K562 (cell line): ENCODE measurements around the gene EMILIN3. TPM values are rescaled to one million over a fixed set of nuclear protein-coding genes. Genes with fewer than 3 reads are reported as not detected.
A peak's percentile ranks its signal among the peaks of the same experiment; 100 is the strongest.

ENCODE experiments used
- CC2D1A ChIP-seq: fragments of 450-650 bp; IDR thresholded peaks from 2 replicates; pipeline ENCODE4 v1.6.1; 2017; ENCODE audit warnings: mild to moderate bottlenecking
- CXXC5 ChIP-seq: fragments of 250-450 bp; sonication (Bioruptor Pico); IDR thresholded peaks from 2 replicates; pipeline ENCODE4 v1.8.0; 2022; ENCODE audit warnings: inconsistent platforms, mild to moderate bottlenecking, moderate library complexity
- ELF4 ChIP-seq: fragments of 450-650 bp; formaldehyde crosslinking; IDR thresholded peaks from 2 replicates; pipeline ENCODE4 v1.4.0; 2022; ENCODE audit warnings: missing genetic modification characterization
- HBP1 ChIP-seq: fragments of 450-650 bp; formaldehyde crosslinking; IDR thresholded peaks from 2 replicates; pipeline ENCODE4 v1.4.0; 2022; ENCODE audit warnings: missing genetic modification characterization
- HIVEP1 ChIP-seq: fragments of 250-450 bp; sonication (Bioruptor Pico); IDR thresholded peaks from 2 replicates; pipeline ENCODE4 v1.4.0; 2020; ENCODE audit warnings: mild to moderate bottlenecking
- MEF2D ChIP-seq: conservative IDR thresholded peaks from 2 replicates; pipeline ENCODE4 v1.6.1; 2016; ENCODE audit warnings: low read depth, missing genetic modification characterization, missing compliant biosample characterization
- MTA2 ChIP-seq: fragments of 450-650 bp; IDR thresholded peaks from 2 replicates; pipeline ENCODE4 v1.6.1; 2016; ENCODE audit warnings: low read depth
- NR2C1 ChIP-seq, 2 experiments: fragments of 450-650 bp; IDR thresholded peaks; 2 replicates each; pipeline ENCODE4 v1.6.1; 2017; ENCODE audit warnings: mild to moderate bottlenecking in 2 of 2, antibody characterized with exemption in 1 of 2, inconsistent platforms in 1 of 2, missing compliant biosample characterization in 1 of 2, missing genetic modification characterization in 1 of 2
- POLR2A ChIP-seq: fragments of 450-650 bp; conservative IDR thresholded peaks from 2 replicates; pipeline ENCODE4 v1.6.1; 2016
- RAD21 ChIP-seq, 2 experiments: fragments of 250-450 bp in 1 of 2; fragments of 450-650 bp in 1 of 2; sonication (Bioruptor Pico) in 1 of 2; formaldehyde crosslinking in 1 of 2; IDR thresholded peaks in 1 of 2; conservative IDR thresholded peaks in 1 of 2; 2 replicates each; pipeline versions ENCODE4 v1.4.0 to v1.8.0; 2020 to 2022; ENCODE audit warnings: mild to moderate bottlenecking in 2 of 2, moderate library complexity in 1 of 2
- TCF7L2 ChIP-seq: fragments of 150-350 bp; IDR thresholded peaks from 2 replicates; pipeline ENCODE4 v1.6.1; 2016; ENCODE audit warnings: low read depth, mild to moderate bottlenecking, low read length, moderate library complexity
- THRA ChIP-seq: fragments of 450-650 bp; IDR thresholded peaks from 2 replicates; pipeline ENCODE4 v1.6.1; 2017; ENCODE audit warnings: mild to moderate bottlenecking, moderate library complexity
- YBX1 ChIP-seq: fragments of 450-650 bp; IDR thresholded peaks from 2 replicates; pipeline ENCODE4 v1.7.1; 2016; ENCODE audit warnings: mild to moderate bottlenecking
- ZBTB8A ChIP-seq: fragments of 450-650 bp; IDR thresholded peaks from 2 replicates; pipeline ENCODE4 v1.6.1; 2018; ENCODE audit warnings: mild to moderate bottlenecking, moderate library complexity; ENCODE audit not compliant: partially characterized antibody
- ZNF668 ChIP-seq: fragments of 250-450 bp; sonication (Bioruptor Pico); IDR thresholded peaks from 2 replicates; pipeline ENCODE4 v1.8.0; 2022; ENCODE audit warnings: mild to moderate bottlenecking, inconsistent platforms
- polyA plus RNA-seq, 8 experiments: library from polyadenylated mRNA; depleted of rRNA in 4 of 8; stranded (reverse) in 5 of 8; unstranded in 3 of 8; fragments of >200 nt; fragmentation: Nextera tagmentation in 2 of 8; fragmentation: Illumina TruSeq in 1 of 8; extraction: Ambion mirVana in 2 of 8; extraction: Trizol in 1 of 8; gene quantifications; 2 replicates each; pipeline versions ENCODE4 v1.2.1 to v1.2.3, GENCODE V29; 2011 to 2014; ENCODE audit warnings: inconsistent platforms in 1 of 8, missing spikeins in 1 of 8
- total RNA-seq, 7 experiments: library from RNA; depleted of rRNA in 6 of 7; stranded (reverse); fragments of >200 nt in 6 of 7; fragmentation: Illumina TruSeq in 2 of 7; extraction: Trizol in 2 of 7; gene quantifications; 2 replicates each; pipeline versions ENCODE4 v1.2.1 to v1.2.3, GENCODE V29; 2011 to 2021; ENCODE audit warnings: low replicate concordance in 1 of 7
- TF ChIP-seq, protein P1 (sequence below), 2 experiments: fragments of 450-650 bp; IDR thresholded peaks; 2 replicates each; pipeline ENCODE4 v1.6.1; 2018; ENCODE audit warnings: mild to moderate bottlenecking in 2 of 2, low read depth in 1 of 2; ENCODE audit not compliant: partially characterized antibody in 2 of 2
- TF ChIP-seq, protein P2 (sequence below): fragments of 450-650 bp; IDR thresholded peaks from one replicate; pipeline ENCODE4 v1.6.1; 2018; ENCODE audit warnings: mild to moderate bottlenecking, moderate library complexity; ENCODE audit not compliant: partially characterized antibody
- TF ChIP-seq, protein P3 (sequence below): fragments of 250-450 bp; sonication (Bioruptor Pico); IDR thresholded peaks from 2 replicates; pipeline ENCODE4 v1.9.0; 2021; ENCODE audit warnings: mild to moderate bottlenecking

EMILIN3 gene
- total and polyA plus RNA-seq, 9 of the 15 experiments (the other 6 are each of a cell fraction or from before 2014, with no cell fraction given): 0.01 to 0.07 TPM; not detected in 7

- peak; percentile 19 for TF ChIP-seq CXXC5 (CRISPR knock-in tag)
- TF ChIP-seq ZBTB8A: no peak
- TF ChIP-seq HIVEP1 (CRISPR knock-in tag): no peak
- TF ChIP-seq, protein P1, sequence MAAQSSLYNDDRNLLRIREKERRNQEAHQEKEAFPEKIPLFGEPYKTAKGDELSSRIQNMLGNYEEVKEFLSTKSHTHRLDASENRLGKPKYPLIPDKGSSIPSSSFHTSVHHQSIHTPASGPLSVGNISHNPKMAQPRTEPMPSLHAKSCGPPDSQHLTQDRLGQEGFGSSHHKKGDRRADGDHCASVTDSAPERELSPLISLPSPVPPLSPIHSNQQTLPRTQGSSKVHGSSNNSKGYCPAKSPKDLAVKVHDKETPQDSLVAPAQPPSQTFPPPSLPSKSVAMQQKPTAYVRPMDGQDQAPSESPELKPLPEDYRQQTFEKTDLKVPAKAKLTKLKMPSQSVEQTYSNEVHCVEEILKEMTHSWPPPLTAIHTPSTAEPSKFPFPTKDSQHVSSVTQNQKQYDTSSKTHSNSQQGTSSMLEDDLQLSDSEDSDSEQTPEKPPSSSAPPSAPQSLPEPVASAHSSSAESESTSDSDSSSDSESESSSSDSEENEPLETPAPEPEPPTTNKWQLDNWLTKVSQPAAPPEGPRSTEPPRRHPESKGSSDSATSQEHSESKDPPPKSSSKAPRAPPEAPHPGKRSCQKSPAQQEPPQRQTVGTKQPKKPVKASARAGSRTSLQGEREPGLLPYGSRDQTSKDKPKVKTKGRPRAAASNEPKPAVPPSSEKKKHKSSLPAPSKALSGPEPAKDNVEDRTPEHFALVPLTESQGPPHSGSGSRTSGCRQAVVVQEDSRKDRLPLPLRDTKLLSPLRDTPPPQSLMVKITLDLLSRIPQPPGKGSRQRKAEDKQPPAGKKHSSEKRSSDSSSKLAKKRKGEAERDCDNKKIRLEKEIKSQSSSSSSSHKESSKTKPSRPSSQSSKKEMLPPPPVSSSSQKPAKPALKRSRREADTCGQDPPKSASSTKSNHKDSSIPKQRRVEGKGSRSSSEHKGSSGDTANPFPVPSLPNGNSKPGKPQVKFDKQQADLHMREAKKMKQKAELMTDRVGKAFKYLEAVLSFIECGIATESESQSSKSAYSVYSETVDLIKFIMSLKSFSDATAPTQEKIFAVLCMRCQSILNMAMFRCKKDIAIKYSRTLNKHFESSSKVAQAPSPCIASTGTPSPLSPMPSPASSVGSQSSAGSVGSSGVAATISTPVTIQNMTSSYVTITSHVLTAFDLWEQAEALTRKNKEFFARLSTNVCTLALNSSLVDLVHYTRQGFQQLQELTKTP (IDR thresholded peaks at IDR 0.05; ENCODE audit: low read depth in 1 of 2, partially characterized antibody in 2 of 2): no peak
- TF ChIP-seq CC2D1A: 0 out of 2 replicates have a peak, but pooled peaks have one; percentile 49
- TF ChIP-seq RAD21 (CRISPR knock-in tag; conservative IDR thresholded peaks at IDR 0.05 in 1 of 2, IDR thresholded peaks at IDR 0.05 in 1 of 2): peak; percentile 54 to 75
- no peak for TF ChIP-seq HBP1 (CRISPR knock-in tag)
- TF ChIP-seq ELF4 (CRISPR knock-in tag): peak; percentile 87
- TF ChIP-seq, protein P2, sequence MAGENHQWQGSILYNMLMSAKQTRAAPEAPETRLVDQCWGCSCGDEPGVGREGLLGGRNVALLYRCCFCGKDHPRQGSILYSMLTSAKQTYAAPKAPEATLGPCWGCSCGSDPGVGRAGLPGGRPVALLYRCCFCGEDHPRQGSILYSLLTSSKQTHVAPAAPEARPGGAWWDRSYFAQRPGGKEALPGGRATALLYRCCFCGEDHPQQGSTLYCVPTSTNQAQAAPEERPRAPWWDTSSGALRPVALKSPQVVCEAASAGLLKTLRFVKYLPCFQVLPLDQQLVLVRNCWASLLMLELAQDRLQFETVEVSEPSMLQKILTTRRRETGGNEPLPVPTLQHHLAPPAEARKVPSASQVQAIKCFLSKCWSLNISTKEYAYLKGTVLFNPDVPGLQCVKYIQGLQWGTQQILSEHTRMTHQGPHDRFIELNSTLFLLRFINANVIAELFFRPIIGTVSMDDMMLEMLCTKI: no peak
- no peak for TF ChIP-seq THRA
- TF ChIP-seq TCF7L2: no peak
- TF ChIP-seq MEF2D (tag): no peak
- TF ChIP-seq ZNF668: no peak
- TF ChIP-seq NR2C1 (IDR thresholded peaks at IDR 0.05): peak; percentile 85
- TF ChIP-seq NR2C1 (tag; IDR thresholded peaks at IDR 0.05): peak; percentile 88
- TF ChIP-seq, protein P3, sequence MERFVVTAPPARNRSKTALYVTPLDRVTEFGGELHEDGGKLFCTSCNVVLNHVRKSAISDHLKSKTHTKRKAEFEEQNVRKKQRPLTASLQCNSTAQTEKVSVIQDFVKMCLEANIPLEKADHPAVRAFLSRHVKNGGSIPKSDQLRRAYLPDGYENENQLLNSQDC (CRISPR knock-in tag): no peak
- peak; percentile 74 for TF ChIP-seq POLR2A
- no peak for TF ChIP-seq YBX1
- TF ChIP-seq MTA2: no peak
Observed at GRCh38 chr20:41340327-41341055, 26.1 kb downstream of the EMILIN3 start, which contains the start of gene LPIN3 (continued).
